H1 (cell line): ENCODE measurements around the gene GNAT2. TPM values are rescaled to one million over a fixed set of nuclear protein-coding genes. Genes with fewer than 3 reads are reported as not detected.

Source experiments
- CTCF ChIA-PET: fragments of 300-600 bp; sonication (Branson Sonifier 250); formaldehyde crosslinking; loops from one replicate; lab custom pipeline; 2021; ENCODE audit not compliant: partially characterized antibody; lab: Charles Lee
- POLR2A ChIA-PET: fragments of 300-600 bp; sonication (Branson Sonifier 250); formaldehyde crosslinking; loops from one replicate; lab custom pipeline; 2021; ENCODE audit warnings: inconsistent platforms; ENCODE audit not compliant: partially characterized antibody; lab: Charles Lee
- DNase-seq, 2 experiments: peaks; one replicate each; pipeline versions ENCODE4 v3.0.0 to v3.0.0-alpha.2; 2010 to 2022; ENCODE audit warnings: low spot score in 2 of 2, low read depth in 1 of 2, mixed read lengths in 1 of 2
- FAIRE-seq: peaks from 2 replicates; lab custom pipeline; 2011; peaks lifted over from hg19 to GRCh38; lab: Jason Lieb, UNC
- H2AFZ ChIP-seq: 2 replicates; pipeline ENCODE4 v1.8.1; 2012; ENCODE audit warnings: low read length, inconsistent platforms
- H2AK5ac ChIP-seq: 2 replicates; pipeline ENCODE4 v1.6.1; 2013; ENCODE audit warnings: low read depth, low read length
- H2BK120ac ChIP-seq: replicated peaks from 2 replicates; pipeline ENCODE3; 2013; ENCODE audit warnings: low read depth, low read length, inconsistent platforms
- H2BK12ac ChIP-seq: 2 replicates; pipeline ENCODE4 v1.6.1; 2013; ENCODE audit warnings: low read depth, low read length
- H2BK15ac ChIP-seq: 2 replicates; pipeline ENCODE4 v1.6.1; 2013; ENCODE audit warnings: low read length
- H2BK20ac ChIP-seq: 2 replicates; pipeline ENCODE4 v1.6.1; 2013; ENCODE audit warnings: low read length
- H2BK5ac ChIP-seq: 2 replicates; pipeline ENCODE4 v1.6.1; 2013; ENCODE audit warnings: low read depth, low read length
- H3K14ac ChIP-seq: 2 replicates; pipeline ENCODE4 v1.6.1; 2013; ENCODE audit warnings: inconsistent platforms; ENCODE audit not compliant: insufficient read length
- H3K18ac ChIP-seq: 2 replicates; pipeline ENCODE4 v1.6.1; 2013; ENCODE audit warnings: low read length; ENCODE audit errors: extremely low read depth
- H3K23ac ChIP-seq: 2 replicates; pipeline ENCODE4 v1.6.1; 2013; ENCODE audit warnings: inconsistent platforms; ENCODE audit not compliant: insufficient read length
- H3K23me2 ChIP-seq: 2 replicates; pipeline ENCODE4 v1.6.1; 2013; ENCODE audit warnings: low read depth, low read length
- H3K27ac ChIP-seq: 2 replicates; pipeline ENCODE4 v1.6.1; 2011; ENCODE audit warnings: low read depth, low read length, inconsistent platforms
- H3K27me3 ChIP-seq, 4 experiments: replicated peaks in 1 of 4; 1 replicate in 1 of 4; 2 replicates in 3 of 4; pipeline versions ENCODE4 v1.6.1 to v1.8.1; 2011 to 2013; ENCODE audit warnings: low read length in 3 of 4, mild to moderate bottlenecking in 3 of 4, inconsistent platforms in 2 of 4, mixed read lengths in 2 of 4, moderate library complexity in 1 of 4; ENCODE audit not compliant: control insufficient read depth in 3 of 4, insufficient read depth in 3 of 4; ENCODE audit errors: extremely low read depth in 1 of 4
- H3K36me3 ChIP-seq, 4 experiments: 2 replicates each; pipeline versions ENCODE4 v1.6.1 to v1.8.1; 2011 to 2013; ENCODE audit warnings: mild to moderate bottlenecking in 4 of 4, low read length in 3 of 4, moderate library complexity in 2 of 4, control low read depth in 1 of 4, inconsistent platforms in 1 of 4; ENCODE audit not compliant: insufficient read depth in 4 of 4, control insufficient read depth in 2 of 4
- H3K4ac ChIP-seq: replicated peaks from 2 replicates; pipeline ENCODE3; 2013; ENCODE audit warnings: low read length, low read depth, mixed read lengths, inconsistent platforms; ENCODE audit not compliant: insufficient read length
- H3K4me1 ChIP-seq, 4 experiments: replicated peaks in 1 of 4; 1 replicate in 1 of 4; 2 replicates in 3 of 4; pipeline versions ENCODE4 v1.6.1 to v1.8.1; 2011 to 2013; ENCODE audit warnings: low read length in 3 of 4, inconsistent platforms in 2 of 4, mixed read lengths in 1 of 4; ENCODE audit not compliant: insufficient read depth in 4 of 4, control insufficient read depth in 3 of 4
- H3K4me2 ChIP-seq, 2 experiments: 2 replicates each; pipeline versions ENCODE4 v1.6.1 to v1.8.1; 2011 to 2013; ENCODE audit warnings: low read depth in 2 of 2, low read length in 2 of 2, control low read depth in 1 of 2, inconsistent platforms in 1 of 2, mild to moderate bottlenecking in 1 of 2; ENCODE audit not compliant: insufficient read depth in 1 of 2
- H3K4me3 ChIP-seq, 4 experiments: fragments of 200-600, 300-600 bp in 1 of 4; sonication (generic), shearing (Covaris generic), sonication (Bioruptor Twin) in 1 of 4; 2 replicates each; pipeline versions ENCODE4 v1.5.1 to v1.8.1; 2011 to 2016; ENCODE audit warnings: low read length in 4 of 4, low read depth in 3 of 4, control low read depth in 2 of 4, inconsistent platforms in 2 of 4, mild to moderate bottlenecking in 2 of 4, mixed read lengths in 1 of 4, moderate library complexity in 1 of 4; ENCODE audit not compliant: insufficient read depth in 2 of 4; ENCODE audit errors: extremely low read depth in 1 of 4
- H3K56ac ChIP-seq: replicated peaks from 2 replicates; pipeline ENCODE3; 2013; ENCODE audit warnings: low read depth, mild to moderate bottlenecking, mixed read lengths, low read length, inconsistent platforms; ENCODE audit not compliant: insufficient read length
- H3K79me1 ChIP-seq: 2 replicates; pipeline ENCODE4 v1.6.1; 2013; ENCODE audit warnings: low read depth, low read length, control low read depth
- H3K79me2 ChIP-seq, 2 experiments: 2 replicates each; pipeline versions ENCODE4 v1.6.1 to v1.8.1; 2012 to 2013; ENCODE audit warnings: low read length in 2 of 2, mild to moderate bottlenecking in 2 of 2, inconsistent platforms in 1 of 2; ENCODE audit not compliant: insufficient read depth in 2 of 2, control insufficient read depth in 1 of 2
- H3K9ac ChIP-seq, 4 experiments: replicated peaks in 1 of 4; 1 replicate in 1 of 4; 2 replicates in 3 of 4; pipeline versions ENCODE4 v1.6.1 to v1.8.1; 2011 to 2013; ENCODE audit warnings: low read depth in 3 of 4, low read length in 3 of 4, control low read depth in 2 of 4, mild to moderate bottlenecking in 2 of 4, moderate library complexity in 2 of 4, inconsistent platforms in 1 of 4; ENCODE audit errors: extremely low read depth in 1 of 4
- H3K9me3 ChIP-seq, 2 experiments: 2 replicates each; pipeline versions ENCODE4 v1.6.1 to v1.8.1; 2012 to 2013; ENCODE audit warnings: mild to moderate bottlenecking in 2 of 2, moderate library complexity in 2 of 2, control low read depth in 1 of 2, inconsistent platforms in 1 of 2, low read depth in 1 of 2, low read length in 1 of 2, mixed read lengths in 1 of 2; ENCODE audit not compliant: insufficient read depth in 2 of 2
- H4K20me1 ChIP-seq, 2 experiments: replicated peaks in 1 of 2; 2 replicates each; pipeline versions ENCODE3 to v1.8.1; 2011 to 2013; ENCODE audit warnings: inconsistent platforms in 2 of 2, low read length in 2 of 2, mild to moderate bottlenecking in 1 of 2; ENCODE audit not compliant: insufficient read depth in 2 of 2, control insufficient read depth in 1 of 2
- H4K5ac ChIP-seq: 2 replicates; pipeline ENCODE4 v1.6.1; 2013; ENCODE audit warnings: low read length, low read depth, mixed read lengths, inconsistent platforms; ENCODE audit not compliant: insufficient read length
- H4K8ac ChIP-seq: 2 replicates; pipeline ENCODE4 v1.8.0; 2013; ENCODE audit warnings: mild to moderate bottlenecking, moderate library complexity, low read length, inconsistent platforms; ENCODE audit not compliant: insufficient read depth; ENCODE audit errors: extremely low read depth
- H4K91ac ChIP-seq: replicated peaks from 2 replicates; pipeline ENCODE3; 2013; ENCODE audit warnings: low read length, mixed read lengths, inconsistent platforms; ENCODE audit not compliant: insufficient read length
- CHD1 ChIP-seq: IDR thresholded peaks from 2 replicates; pipeline ENCODE4 v1.6.1; 2012; ENCODE audit warnings: low read depth, low read length, improper control_type of control experiment
- CHD2 ChIP-seq: IDR thresholded peaks from 2 replicates; pipeline ENCODE4 v1.6.1; 2012; ENCODE audit warnings: low read length, improper control_type of control experiment
- GTF2F1 ChIP-seq: IDR thresholded peaks from 2 replicates; pipeline ENCODE4 v1.6.1; 2012; ENCODE audit warnings: low read depth, low read length, improper control_type of control experiment, borderline replicate concordance
- RBBP5 ChIP-seq: IDR thresholded peaks from 2 replicates; pipeline ENCODE4 v1.7.1; 2012; ENCODE audit warnings: low read depth, mild to moderate bottlenecking, inconsistent platforms, low read length, moderate library complexity, borderline replicate concordance
- RFX5 ChIP-seq: IDR thresholded peaks from 2 replicates; pipeline ENCODE4 v1.6.1; 2011; ENCODE audit warnings: low read depth, low read length, improper control_type of control experiment, borderline replicate concordance
- TCF12 ChIP-seq: IDR thresholded peaks from 2 replicates; pipeline ENCODE4 v1.6.1; 2011; ENCODE audit warnings: low read depth, mild to moderate bottlenecking, low read length
- WGBS, 2 experiments: shearing (Covaris generic) in 1 of 2; methylation state at CpG; one replicate each; pipeline versions ENCODE4 v1.1.6 to v1.1.7; 2013 to 2015; ENCODE audit warnings: low lambda C conversion rate in 2 of 2, mixed read lengths in 2 of 2, inconsistent platforms in 1 of 2, low coverage in 1 of 2, missing lambda C conversion rate in 1 of 2; ENCODE audit not compliant: insufficient replicate concordance in 2 of 2, insufficient coverage in 1 of 2, insufficient read length in 1 of 2; ENCODE audit errors: extremely low coverage in 1 of 2, missing lambda C conversion rate in 1 of 2; 5-methylcytosine and 5-hydroxymethylcytosine counted together
- polyA plus RNA-seq, 7 experiments: library from polyadenylated mRNA; depleted of rRNA in 3 of 7; stranded (reverse) in 5 of 7; unstranded in 2 of 7; fragments of >200 nt in 5 of 7; fragments of 200-250 nt in 2 of 7; gene quantifications; 1 replicate in 5 of 7; 2 replicates in 1 of 7; 4 replicates in 1 of 7; pipeline versions ENCODE4 v1.2.1 to v1.2.3, GENCODE V29; 2011 to 2013; ENCODE audit warnings: missing spikeins in 2 of 7, mixed read lengths in 2 of 7
- total RNA-seq: library from RNA; stranded (reverse); fragmentation: NEBNext Ultra II Directional; extraction: Animal tissue kit (Norgen Biotek cat#: 25700); gene quantifications from 2 replicates; pipeline ENCODE4 v1.2.1, GENCODE V29; 2021

GNAT2 gene
- total and polyA plus RNA-seq, 2 of the 8 experiments (the other 6 are each of a cell fraction or from before 2014, with no cell fraction given) = 0.05 TPM; not detected in 1

DNA sequence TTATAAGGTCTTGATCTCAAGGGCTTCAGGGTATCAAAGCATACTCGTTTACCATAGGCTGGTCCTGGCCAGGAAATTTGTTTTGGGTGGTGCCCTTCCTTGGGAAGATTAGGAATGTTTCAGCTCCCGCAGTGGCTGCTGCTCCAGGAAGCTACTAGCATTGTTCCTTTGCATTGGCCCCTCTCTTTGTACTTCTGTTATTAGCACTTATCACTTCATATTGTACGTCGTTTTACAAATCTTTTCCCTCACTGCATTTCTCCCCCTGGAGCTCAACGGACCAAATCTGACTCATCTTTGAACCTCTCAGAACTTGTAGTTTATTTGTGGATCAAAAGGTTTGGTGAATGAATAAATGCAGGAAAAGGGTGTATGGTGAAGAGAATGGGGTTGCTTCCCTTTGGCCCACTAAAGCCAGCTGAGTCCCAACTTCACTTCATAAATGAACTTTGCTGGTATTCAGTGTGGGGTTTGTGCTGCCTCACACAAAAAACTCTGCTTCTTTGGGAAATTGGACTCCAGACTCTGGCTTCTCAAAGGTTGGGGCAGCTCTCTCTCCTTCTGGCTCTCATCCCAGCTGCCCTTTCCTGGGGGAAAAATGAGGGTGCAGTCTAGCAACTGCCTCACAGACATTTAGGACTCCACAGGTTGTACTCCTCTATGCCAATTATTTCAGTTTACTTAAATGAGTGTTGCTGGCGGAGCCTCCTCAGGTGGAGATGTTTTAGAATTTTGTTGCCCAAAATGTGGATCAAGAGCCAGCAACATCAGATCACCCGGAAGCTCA is 5.9 kb downstream of the GNAT2 start:
- no peak overlapping the region for H2AK5ac ChIP-seq
- CTCF ChIA-PET = interaction anchor here (0.6 to 6.8 kb wide), 22 partner anchors 9 to 371 kb away, joined by 3 to 92 read pairs (median 3); partner anchors contain the start of genes AHCYL1 and GNAI3
- H3K14ac ChIP-seq = no peak overlapping the region
- peaks cover 0 to 10% (median 5%) of the 10 kb centered on the region in 4 experiments; a peak in 5 of 7 replicates for H3K4me1 ChIP-seq
- TF ChIP-seq TCF12 (no peak), RFX5 (no peak), RBBP5 (no peak), GTF2F1 (no peak), CHD2 (no peak), CHD1 (no peak)
- TF ChIP-seq, all 59 proteins: peak for 0
- Histone ChIP-seq H3K27me3 (no peaks in the 10 kb centered on the region), H2BK12ac (no peak overlapping the region; the same call in 1 of the 2 replicates), H2BK5ac (no peak overlapping the region), H3K4ac (no peak overlapping the region), H2BK20ac (no peak overlapping the region), H3K4me2 (no peak overlapping the region), H3K23ac (no peak overlapping the region), H4K20me1 (no peaks in the 10 kb centered on the region), H3K27ac (no peak overlapping the region), H4K8ac (no peak overlapping the region), H3K79me2 (no peaks in the 10 kb centered on the region), H3K18ac (no peak overlapping the region), H3K4me3 (no peak overlapping the region), H3K79me1 (no peaks in the 10 kb centered on the region), H3K9ac (no peak overlapping the region), H3K23me2 (no peaks in the 10 kb centered on the region), H2BK15ac (no peak overlapping the region), H4K5ac (no peak overlapping the region), H2AFZ (no peak overlapping the region), H3K9me3 (no peaks in the 10 kb centered on the region), H3K56ac (no peak overlapping the region), H3K36me3 (no peaks in the 10 kb centered on the region), H4K91ac (no peak overlapping the region), H2BK120ac (no peak overlapping the region)
- DNase-seq (no peak), FAIRE-seq (no peak)
- 81% methylated on average over 7 of the region's 7 CpGs; no CpG with 5 or more reads in 1 of the 2 experiments for WGBS, 2 experiments
- POLR2A ChIA-PET = interaction anchor here (0.6 to 2.8 kb wide), 6 partner anchors 11 to 568 kb away, joined by 3 to 13 read pairs (median 5); partner anchors contain the start of gene GNAI3
